HG03060 (cell line): ENCODE measurements around the gene PLEKHH1.
A peak's percentile ranks its signal among the peaks of the same experiment; 100 is the strongest.

ENCODE experiments used
- ATAC-seq: cut with Tn5 transposase; IDR thresholded peaks from one replicate; pipeline ENCODE4 v1.9.1; 2021; ENCODE audit warnings: low read depth, moderate number of reproducible peaks; ENCODE audit not compliant: unreplicated experiment

Gene PLEKHH1

DNA sequence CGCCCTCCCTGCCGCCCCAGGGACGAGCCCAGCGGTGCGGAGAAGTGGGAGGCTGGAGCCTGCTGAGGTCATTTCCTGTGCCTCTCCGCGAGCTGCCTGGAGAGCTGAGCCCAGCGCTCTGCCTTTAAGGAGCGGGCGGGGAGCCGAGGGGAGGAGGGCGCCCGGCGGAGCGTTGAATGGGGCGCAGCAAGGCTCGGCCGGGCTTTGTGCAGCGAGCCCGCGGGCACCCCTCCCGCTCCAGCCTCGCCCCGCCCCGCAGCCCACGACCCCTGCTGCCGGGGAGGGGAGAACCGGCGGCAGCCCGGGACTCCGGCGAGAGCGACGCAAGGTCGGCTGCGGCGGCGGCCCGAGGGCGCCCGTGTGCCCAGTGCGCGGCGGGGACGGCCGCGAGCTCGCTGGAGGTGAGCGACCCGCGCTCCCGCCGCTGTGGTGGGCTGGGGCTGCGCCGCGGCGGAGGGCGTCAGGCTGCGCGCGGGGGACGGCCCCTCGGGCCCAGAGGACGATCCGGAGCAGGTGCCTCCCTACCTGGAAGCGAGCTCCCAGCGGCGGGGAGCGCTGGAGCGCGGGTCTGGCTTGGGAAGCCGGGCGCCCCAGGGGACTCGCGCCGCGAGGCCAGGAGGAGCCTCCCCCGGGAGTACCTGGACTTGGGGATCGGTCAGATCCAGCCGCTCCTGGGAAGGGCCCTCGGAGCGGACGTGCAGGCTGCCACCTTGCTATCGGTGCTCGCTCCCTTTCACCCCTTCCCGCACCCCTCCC is at the start of gene PLEKHH1:
Gene PLEKHH1, plus strand, starts transcription at position 293 of the 756 bp plus-strand sequence. CDS start 8,578 bp downstream, outside the sequence.
- ATAC-seq = no peak

GRCh38 chr14:67483579-67484285 is 49.4 kb upstream of the PLEKHH1 start:
- ATAC-seq = no peak

GRCh38 chr14:67485501-67486095 is 47.5 kb upstream of the PLEKHH1 start:
- no peak for ATAC-seq

- no peak for ATAC-seq
Observed at GRCh38 chr14:67486890-67487289, 46.2 kb upstream of the PLEKHH1 start.

DNA sequence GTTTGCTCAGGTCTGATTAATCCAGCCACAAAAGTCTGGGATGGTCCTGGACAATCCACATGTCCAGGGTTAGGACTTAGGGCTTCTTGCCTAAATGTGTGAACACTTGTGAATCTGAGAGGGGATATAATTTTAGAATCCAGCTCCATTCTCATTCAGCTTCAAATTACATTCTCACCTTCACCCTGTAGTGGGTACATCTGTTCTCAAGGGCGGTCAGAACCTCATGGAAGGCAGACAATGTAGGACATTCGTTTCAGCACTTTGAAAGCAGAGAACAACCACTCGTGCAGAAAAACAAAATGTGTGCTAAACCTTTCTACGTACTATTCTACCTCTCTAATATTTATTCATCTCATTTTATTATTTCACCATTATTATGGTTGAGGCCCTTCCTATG is 45.8 kb upstream of the PLEKHH1 start:
- ATAC-seq = no peak

DNA sequence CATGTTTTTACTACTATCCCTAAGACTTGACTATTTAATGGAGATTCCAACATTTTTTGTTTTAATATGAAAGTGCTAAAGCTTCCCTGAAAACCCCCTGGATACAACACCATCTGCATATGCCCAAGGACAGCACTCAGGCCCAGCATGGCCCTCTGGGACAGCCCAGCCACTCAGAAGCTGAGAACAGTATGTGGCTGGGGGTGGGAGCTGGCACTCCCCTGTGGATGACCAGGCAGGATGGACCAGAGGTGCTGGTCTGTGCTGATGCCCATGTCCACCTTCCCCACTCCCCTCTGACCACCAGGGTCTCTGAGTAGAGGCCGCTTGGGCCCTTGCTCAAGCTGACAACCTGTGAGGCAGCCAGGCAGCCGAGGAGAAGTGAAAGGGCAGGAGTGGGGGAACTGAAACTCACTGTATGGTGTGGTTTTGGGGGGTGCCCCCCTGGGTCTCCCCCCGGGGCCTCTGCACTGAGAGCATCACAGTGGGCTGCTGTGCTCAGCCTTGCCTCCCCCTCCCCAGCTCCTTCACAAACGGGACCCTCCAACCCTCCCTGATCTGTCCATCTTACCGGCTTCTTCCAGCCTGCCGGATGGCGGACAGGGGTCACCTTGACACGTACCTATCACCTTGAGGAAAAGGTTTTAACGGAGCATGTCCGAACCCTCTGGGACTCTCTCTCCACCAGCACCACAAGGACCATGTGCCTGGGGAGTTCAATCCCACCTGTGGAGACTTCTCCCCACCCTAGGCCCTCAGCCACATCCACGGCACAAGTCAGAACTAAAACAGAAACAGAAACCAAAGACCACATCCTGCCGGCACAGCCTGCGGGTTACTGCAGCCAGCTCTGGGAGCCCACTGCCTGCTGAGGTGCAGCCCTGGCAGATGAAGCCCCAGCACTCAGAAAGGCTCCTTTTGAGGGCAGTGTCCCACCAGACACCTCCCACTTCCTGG is 44.9 kb upstream of the PLEKHH1 start, which contains the start of gene TMEM229B:
Gene TMEM229B, minus strand, starts transcription at position 785 of the 957 bp plus-strand sequence. CDS start 14,798 bp downstream, outside the sequence.
- peak; percentile 67 for ATAC-seq

DNA sequence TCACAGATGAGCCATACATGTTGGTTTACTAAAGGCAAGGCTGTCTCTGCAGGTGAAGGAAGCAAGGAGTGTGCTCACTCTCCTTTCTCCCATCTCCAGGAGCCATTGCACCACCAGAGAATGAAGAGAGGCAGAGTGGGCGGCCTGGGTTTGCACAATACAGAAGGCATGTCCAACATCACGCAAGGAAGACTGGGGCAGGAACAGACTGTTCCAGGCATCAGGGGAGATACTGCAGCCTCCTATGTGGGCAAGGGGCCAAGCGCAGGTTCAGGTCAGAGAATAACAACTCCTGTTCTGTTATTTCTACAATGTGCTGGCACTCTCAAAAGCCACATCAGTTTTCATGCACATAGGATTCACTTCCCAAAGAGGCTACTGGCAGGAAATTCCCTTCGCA is 42.9 kb upstream of the PLEKHH1 start:
- no peak for ATAC-seq

- no peak for ATAC-seq
Observed at GRCh38 chr14:67491285-67491684, 41.8 kb upstream of the PLEKHH1 start.

GRCh38 chr14:67491741-67492507 is 41.2 kb upstream of the PLEKHH1 start:
- ATAC-seq = no peak

- ATAC-seq = no peak
Observed at GRCh38 chr14:67492538-67492937, 40.6 kb upstream of the PLEKHH1 start.

DNA sequence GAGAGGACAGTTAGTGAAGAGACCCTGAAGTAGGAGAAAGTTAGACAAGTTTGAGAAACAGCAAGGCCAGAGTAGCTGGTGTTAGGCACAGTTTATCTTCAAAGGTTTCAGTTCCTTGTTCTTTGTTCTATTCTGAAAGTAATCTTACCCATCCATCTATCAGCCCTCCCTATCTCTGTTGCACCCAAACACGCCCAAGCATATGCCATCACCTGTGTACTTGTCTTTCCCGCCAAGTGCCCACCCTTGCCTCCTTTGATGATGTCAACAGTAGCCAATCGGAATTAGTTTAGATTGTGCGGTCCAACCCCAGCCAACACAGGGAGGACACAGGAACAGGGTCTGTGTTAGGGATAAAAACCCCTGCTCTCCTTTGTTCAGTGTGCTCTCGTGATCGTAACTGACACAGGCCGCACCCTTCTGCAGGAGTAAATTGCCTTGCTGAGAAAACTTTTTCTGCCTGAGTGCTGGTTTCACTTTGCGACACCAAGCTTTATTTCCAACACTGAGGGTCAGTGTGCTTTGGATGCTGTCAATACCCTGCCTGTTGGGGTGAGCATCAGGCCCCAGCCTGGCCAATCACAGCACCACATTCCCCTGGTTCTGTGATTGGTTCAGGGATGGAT is 39.9 kb upstream of the PLEKHH1 start:
- no peak for ATAC-seq

GRCh38 chr14:67495827-67496226 is 37.3 kb upstream of the PLEKHH1 start:
- ATAC-seq = no peak

DNA sequence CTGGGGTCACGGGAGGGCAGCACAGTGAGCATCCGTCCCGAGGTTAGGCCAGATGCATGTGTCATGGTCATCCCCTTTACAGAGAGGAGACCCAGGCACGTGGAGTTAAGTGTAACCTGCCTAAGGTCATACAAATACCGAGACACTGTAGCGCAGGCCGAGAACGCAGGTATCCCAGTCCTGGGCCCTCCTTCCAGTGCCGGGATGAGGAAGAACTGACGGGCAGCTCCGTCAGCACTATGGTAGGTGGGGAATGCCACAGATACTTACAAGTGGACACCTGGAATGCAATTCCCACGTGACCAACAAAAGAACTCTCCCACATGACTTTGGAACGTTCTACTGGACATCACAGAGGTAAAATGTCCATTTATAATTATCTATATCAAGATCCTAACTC is 35.9 kb upstream of the PLEKHH1 start:
- ATAC-seq = no peak

DNA sequence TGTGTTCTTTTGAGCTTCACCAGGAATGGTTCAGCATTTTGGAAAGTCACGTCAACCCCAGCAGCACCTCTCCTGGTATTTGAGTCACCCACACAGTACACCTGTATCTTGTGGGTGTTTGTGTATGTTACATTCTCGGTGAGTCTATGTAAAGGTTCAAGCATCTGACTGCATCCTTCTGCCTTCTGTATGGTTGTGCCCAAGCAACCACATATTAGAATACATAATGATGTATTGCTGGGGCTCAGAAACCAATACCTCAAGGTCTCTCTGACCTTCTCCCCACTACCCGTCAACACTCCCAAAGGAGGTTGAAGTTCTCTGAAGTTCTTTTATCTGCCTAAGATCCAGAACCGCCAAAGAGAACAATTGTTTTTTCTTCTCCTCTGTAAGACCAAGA is 35.4 kb upstream of the PLEKHH1 start:
- ATAC-seq = no peak

DNA sequence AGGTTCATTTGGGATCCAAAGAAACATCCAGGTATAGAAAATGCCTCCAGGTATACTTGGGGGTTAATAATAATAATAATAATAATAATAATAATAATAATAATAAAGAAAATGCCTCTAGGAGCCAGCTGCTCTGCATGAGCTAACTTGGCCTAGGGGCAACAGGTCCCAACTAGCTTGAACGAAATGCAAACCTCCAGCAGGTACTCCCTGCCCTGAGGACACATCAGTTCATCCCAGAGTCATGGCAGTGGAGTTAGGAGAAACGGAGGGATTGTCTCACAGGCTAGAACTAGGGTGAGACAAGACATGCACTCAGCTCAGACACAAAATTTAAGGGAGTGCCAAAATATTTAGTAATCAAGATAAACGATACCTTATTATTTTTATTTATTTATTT is 32.1 kb upstream of the PLEKHH1 start:
- no peak for ATAC-seq

- ATAC-seq = no peak
Observed at GRCh38 chr14:67501670-67502069, 31.4 kb upstream of the PLEKHH1 start.

DNA sequence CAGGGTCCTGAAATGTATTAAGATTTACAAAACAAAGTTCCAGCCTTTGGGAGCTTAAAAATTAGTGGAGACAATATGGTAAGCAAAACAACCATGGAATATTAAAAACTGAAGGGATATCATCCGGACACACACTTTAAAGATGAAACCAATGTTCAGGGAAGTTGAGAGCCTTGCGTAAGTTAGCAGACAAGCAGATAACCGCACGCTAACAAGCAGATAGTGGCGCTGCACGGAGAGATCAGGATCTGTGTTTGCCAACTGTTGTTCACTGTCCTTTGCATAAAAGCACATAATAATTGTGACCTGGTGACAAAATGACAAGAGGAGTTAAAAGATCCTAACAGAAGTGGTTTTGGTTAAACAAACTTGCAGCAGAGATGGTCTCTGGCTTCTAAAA is 30.2 kb upstream of the PLEKHH1 start:
- no peak for ATAC-seq

DNA sequence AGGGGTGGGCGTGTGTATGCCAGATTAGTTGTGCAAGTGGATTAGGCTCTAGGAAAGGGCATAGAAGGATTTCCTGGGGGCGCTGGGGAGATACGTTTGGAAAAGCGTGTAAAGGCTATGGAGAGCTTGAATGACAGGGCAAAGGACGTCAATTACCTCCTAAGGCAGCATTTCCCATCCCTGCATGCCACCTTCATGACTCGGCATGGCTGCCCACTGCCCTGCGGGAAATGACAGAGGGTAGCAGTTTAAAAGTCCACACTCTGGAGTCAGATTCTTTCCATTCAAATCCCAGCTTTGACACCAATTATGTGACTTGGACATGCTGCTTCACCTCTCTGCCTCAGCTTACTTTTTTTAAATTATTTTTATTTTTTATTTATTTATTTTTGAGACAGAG is 29.8 kb upstream of the PLEKHH1 start:
- no peak for ATAC-seq

DNA sequence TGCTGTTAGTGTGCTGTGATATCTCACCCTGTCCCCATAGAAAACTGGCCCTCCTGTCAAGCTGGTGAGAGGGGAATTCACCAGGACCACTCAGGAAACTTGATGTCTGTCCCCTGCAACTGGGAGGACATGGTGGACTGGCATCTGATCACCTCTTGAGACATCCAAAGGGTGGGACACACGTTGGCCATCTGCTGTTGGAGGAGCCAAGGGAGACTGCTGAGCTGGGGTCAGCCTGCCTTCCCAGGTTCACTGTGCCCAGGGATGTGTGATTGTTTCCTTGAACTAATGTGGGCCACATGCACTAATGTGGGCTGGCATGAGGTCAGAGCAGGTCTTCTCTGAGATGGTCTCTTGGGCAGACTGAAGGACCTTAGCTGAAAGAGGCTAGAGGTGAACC is 27.8 kb upstream of the PLEKHH1 start:
- no peak for ATAC-seq
